A673 (cell line): Measurements from ENCODE around the gene APBA1.

Experiments
- EZH2 ChIP-seq: fragments of 200-600 bp; sonication (generic); IDR thresholded peaks from 2 replicates; pipeline ENCODE4 v1.6.1; 2017; ENCODE audit warnings: borderline replicate concordance, low read depth, mild to moderate bottlenecking, mixed read lengths, antibody characterized with exemption, low read length; ENCODE audit not compliant: poor library complexity, severe bottlenecking
- TF ChIP-seq, protein P1 (sequence below): fragments of 300-800, 200-600 bp; sonication (generic); conservative IDR thresholded peaks from 2 replicates; pipeline ENCODE4 v1.5.1; 2017; ENCODE audit warnings: low read depth, mild to moderate bottlenecking, antibody characterized with exemption, low read length, moderate library complexity, mixed read lengths

DNA sequence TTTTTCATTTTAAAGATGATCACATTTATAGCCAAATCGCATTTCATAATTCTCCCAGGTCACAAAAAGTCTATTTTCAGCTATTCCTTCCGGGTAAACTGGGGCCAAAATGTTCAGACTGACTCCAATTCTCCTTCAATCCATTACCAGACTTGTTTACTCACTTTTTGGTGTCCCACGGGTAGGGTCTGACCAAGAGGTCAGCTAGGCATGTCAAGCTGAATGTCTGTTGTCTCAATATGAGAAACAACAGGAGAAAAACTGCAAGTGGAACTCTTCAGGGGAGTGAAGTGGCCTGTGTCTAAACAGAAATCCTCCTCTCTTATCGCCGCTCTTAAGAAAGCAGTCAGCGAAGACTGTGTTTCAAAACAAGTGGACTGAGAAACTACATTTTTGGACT is 171.3 kb downstream of the APBA1 start:
- TF ChIP-seq, protein P1, sequence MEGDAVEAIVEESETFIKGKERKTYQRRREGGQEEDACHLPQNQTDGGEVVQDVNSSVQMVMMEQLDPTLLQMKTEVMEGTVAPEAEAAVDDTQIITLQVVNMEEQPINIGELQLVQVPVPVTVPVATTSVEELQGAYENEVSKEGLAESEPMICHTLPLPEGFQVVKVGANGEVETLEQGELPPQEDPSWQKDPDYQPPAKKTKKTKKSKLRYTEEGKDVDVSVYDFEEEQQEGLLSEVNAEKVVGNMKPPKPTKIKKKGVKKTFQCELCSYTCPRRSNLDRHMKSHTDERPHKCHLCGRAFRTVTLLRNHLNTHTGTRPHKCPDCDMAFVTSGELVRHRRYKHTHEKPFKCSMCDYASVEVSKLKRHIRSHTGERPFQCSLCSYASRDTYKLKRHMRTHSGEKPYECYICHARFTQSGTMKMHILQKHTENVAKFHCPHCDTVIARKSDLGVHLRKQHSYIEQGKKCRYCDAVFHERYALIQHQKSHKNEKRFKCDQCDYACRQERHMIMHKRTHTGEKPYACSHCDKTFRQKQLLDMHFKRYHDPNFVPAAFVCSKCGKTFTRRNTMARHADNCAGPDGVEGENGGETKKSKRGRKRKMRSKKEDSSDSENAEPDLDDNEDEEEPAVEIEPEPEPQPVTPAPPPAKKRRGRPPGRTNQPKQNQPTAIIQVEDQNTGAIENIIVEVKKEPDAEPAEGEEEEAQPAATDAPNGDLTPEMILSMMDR, result no peak
- TF ChIP-seq EZH2, result no peak
